HG03575 (cell line): Measurements from ENCODE around the gene PLAAT1.

ENCODE experiments used
- ATAC-seq: cut with Tn5 transposase; IDR thresholded peaks from one replicate; pipeline ENCODE4 v1.9.1; 2021; ENCODE audit not compliant: unreplicated experiment, insufficient number of reproducible peaks, low FRiP score; ENCODE audit errors: extremely low read depth

The PLAAT1 gene

DNA sequence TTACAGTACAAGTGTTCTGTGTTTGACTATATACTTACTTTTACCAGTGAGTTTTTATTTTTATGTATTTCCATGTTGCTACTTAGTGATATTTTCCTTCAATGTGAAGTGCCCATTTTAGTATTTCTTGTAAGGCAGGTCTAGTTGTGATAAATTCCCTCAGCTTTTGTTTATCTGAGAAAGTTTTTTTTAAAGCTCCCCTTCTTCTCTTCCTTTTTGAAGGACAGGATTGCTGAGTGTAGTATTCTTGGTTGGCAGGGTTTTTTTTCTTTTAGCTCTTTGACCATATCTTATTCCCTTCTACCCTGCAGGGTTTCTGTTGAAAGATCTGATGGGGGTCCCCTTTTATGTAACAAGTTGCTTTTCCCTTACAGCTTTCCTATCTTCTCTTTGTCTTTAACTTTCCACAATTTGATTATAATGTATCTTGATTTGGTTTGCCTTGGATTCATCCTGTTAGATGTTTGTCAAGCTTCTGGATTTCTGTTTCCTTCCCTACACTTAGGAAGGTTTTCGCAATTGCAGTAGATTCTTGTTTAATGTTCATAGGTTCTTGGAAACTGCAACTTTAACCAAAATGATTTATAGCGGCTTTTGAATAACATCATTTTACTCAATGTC lies 7.9 kb downstream of the PLAAT1 start:
- ATAC-seq: no peak

DNA sequence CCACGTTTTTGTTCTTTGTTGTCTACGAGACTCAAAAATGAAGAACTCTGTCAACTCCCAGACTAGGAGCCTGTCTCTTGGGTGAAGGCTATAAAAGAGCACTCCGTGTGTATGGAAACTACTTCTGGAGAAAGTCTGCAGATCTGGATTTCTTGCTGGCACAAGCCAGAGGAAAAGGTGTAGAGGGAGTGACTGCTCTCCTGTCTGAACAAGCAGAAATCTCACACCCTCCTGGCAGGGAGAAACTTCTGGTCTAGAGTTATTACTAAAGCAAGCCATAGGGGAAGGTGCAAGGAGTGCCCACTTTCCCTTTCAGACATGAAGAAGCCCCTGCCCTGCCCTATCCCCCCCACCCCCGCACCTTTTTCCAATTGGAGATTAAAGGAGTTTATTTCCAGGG lies 9.5 kb downstream of the PLAAT1 start:
- ATAC-seq: no peak

GRCh38 chr3:193253986-193254660 lies 13.1 kb downstream of the PLAAT1 start:
- ATAC-seq: no peak

DNA sequence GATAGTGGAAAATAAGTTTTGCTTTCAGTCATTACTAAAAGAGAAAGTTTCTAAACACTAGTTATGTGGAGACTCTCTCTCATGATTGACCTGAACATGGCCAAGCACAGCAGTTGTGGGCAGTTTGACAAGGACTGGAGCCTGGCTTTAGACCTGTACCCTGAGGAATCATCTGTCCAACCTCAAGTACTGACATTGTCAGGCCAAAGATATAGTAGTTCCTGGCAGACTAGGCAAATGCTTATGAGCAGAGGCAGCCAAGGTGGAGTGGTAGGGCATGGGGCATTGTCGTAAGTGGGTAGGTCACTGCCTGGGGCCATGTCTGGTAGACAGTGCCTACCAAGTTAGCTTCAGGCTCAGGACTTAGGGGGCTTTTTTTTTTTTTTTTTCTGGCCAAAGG lies 20.9 kb downstream of the PLAAT1 start:
- no peak for ATAC-seq

- no peak for ATAC-seq
Measured at GRCh38 chr3:193262707-193263106, 21.7 kb downstream of the PLAAT1 start.

GRCh38 chr3:193269343-193270028 lies 28.5 kb downstream of the PLAAT1 start:
- no peak for ATAC-seq

GRCh38 chr3:193270451-193270850 lies 29.4 kb downstream of the PLAAT1 start:
- no peak for ATAC-seq

DNA sequence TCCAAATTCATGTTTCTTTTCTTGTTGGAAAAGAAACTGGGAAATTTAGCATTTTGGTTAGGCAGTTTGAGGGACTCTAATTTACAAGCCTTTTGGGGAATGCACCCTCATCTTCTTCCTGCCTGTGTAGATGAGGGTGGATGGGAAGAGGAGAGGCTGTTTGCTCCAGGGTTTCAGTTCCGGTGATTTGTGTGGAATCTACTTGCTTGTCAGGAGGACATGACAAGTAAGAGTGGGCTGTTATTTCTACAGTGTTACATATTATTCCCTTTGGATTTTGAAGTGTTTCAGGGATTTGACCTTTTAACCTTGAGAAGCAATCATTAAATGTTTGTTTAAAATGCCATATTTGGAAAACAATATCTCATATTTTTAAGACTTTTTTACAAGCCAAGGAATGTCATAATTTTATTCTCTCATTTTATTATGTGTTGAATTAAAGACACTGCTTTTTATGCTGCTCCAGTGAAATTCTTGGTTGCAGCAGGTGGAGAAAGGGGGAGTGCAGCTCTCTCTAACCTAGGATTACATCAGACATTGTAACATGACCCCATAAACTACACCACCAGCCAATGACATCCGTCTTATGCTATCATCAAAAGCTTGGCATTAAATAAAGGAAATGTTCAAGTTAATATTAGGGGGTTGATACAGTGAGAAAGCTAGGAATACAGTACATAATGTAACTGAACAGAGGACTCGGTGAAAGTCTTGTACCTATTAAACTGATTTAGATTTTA lies 30.2 kb downstream of the PLAAT1 start:
- ATAC-seq: no peak

DNA sequence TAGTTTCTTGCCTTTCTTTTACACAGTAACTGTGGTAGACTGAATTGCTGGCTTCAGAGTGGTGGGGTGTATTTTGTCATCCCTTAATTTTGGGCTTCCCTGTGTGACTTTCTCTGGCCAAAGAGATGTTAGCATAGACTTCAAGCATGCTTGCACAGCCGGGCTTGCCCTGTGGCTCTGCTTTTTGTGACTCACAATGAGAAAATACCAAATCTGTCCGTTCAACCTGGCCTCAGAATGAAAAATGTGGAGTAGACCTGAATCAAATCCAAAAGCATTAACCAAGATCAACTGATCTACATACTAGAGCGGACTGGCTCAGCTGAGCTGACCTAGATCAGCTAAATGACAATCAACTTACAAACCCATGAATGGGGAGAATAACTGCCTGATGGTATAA lies 51.4 kb downstream of the PLAAT1 start:
- no peak for ATAC-seq

DNA sequence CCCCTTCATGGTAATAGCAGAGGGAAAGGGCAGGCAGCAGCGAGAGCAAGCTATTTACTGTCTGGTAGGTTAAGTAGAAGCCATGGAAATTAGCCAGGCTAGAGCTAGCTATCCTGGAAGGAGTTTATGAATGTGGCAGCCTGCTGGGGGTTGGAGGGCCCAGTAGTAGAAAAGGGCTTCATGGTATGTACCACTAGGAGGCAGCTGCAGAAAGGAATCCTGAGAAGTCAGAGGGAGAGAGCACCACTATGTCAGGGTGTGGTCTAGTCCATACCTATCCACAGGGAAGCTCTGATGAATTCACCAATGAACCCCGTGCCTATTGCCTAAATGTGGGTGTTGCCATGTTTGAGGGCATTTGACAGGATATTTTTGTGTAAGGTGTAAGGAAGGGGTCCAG lies 55.0 kb downstream of the PLAAT1 start:
- no peak for ATAC-seq

- no peak for ATAC-seq
Measured at GRCh38 chr3:193297421-193297820, 56.4 kb downstream of the PLAAT1 start.

DNA sequence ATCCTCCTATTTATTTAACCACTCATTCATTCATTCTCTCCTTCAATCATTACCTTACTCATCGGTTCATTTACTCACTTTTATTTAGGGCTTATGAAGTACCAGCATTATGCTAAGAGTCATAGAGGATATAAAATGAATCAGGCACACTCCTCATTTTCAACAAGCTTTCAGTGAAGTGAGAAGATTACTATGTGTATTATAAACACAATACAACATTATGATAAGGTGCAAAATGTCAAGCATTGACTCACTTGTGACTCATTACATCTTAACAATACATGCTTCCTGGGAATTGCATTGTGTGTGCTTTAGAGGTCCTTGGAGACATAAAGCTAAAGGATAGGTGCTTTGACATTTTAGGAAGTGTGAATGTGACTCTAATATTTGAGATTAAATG lies 60.4 kb downstream of the PLAAT1 start:
- no peak for ATAC-seq

DNA sequence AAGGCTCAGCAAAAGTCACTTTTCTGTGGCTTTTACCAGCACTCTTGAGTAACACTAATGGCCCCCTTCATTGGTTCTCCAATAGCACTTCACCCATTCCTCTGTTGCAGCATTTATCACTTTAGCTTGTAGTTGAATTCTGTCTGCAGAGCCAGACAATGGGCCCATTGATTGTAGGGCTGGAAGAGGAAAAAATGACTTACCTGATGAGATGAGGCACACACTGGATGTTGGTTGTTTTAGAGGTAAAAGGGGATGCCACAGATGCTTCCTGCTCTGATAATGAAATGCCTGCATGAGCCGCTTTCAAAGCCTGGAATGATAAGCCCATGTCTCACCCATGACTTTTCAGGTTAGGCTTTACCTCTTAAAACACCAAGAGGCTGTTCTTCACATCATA lies 64.3 kb downstream of the PLAAT1 start:
- ATAC-seq: no peak

DNA sequence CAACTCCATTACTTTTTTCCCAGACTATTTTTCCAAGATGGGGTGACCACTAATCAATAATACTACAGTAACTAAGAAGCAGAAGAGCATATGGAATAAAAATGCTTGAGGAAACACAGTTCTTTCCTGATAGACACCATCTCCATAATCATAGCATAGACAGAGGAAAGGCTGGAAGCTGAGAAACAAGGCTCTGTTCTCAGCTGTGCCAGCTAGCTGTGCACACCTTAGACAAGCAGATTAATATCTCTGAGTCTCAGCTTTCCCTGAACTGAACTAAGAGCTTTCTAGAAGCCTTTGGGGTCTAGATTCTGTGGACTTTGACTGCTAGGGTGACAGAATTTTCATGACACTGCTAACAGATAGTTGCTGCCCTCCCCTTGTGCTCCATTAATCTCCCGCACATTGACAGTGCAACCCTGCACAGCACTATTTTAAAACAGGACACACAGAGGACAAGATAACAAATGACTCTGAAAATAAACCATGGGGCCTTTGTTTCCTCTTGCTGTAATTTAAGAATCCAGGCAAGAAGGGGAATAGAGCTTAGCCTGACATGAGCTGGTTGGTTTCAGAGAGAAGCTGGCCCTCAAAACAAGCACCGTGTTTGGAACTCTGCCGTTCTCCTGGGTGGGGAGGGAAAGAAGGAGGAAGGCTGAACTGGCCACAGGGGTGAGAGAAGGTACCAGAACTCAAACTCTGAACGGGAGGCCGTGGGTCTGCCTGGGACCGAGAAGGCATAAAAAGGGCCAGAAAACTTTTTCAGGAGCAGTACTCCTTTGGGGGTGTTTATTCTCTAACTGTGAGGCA lies 70.1 kb downstream of the PLAAT1 start:
- ATAC-seq: no peak

GRCh38 chr3:193313061-193313958 lies 72.3 kb downstream of the PLAAT1 start:
- no peak for ATAC-seq

DNA sequence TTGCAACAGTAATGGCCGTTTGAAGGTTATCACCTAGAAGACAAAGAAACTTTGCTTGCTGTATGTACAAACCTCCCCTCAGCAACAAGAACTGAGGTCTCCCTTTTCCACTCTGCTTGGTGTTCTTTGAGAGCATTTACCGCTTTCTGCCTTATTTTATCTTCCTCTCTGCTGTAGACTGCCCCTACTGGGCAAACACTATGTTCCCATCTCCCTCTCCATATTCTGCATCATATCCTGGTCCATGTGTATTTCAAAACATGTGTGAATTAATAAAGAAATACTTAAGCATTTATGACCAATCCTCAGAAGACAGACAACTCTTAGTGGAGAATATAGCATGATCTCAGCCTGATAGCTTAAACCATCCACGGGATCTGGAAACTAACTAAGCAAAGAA lies 73.1 kb downstream of the PLAAT1 start:
- ATAC-seq: no peak

GRCh38 chr3:193317682-193318300 lies 76.8 kb downstream of the PLAAT1 start:
- no peak for ATAC-seq
